HG02981 (cell line): ENCODE data around the gene FOXP1.

Experiments used
- ATAC-seq: cut with Tn5 transposase; IDR thresholded peaks from one replicate; pipeline ENCODE4 v1.9.1; 2021; ENCODE audit warnings: mild to moderate bottlenecking, moderate library complexity; ENCODE audit not compliant: unreplicated experiment

Gene FOXP1

DNA sequence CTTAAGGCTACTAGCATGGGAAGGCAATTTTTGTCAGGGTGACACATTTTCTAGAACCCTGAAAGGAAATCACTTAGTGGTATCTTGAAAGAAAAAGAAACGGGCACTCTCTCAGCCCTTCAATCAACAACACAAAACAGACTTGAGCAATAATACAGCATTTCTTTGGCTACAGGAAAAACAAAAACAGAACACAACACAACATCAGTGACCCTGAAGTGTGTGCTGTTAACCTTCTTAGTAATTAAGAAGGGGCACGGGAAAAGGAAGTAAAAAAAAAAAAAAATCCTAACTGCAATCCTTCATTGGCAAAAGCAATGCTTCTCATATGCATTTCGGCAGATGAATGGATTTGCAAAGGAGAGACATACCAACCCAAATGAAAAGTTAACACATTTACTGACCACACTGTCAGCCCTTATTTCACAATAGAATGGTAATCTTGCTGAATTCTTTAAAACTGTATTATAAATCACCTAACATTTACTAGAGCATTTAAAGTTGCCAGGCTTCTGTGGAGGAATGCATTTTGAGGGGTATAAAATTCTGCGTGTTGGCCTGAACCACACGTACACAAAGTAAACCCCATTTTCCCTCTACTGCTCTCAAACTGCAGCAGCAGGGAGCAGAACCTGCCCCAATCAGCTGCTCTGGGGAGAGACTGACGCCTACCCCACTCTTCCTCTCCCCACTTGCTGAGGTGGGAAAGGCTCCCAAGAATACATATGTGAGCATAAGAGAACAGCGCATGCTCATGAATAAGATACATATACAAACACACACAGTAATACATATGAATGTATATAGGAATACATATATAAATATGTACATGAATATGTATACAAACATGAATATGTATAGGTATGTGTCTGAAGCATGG is 198.5 kb downstream of the FOXP1 start:
- ATAC-seq = no peak

DNA sequence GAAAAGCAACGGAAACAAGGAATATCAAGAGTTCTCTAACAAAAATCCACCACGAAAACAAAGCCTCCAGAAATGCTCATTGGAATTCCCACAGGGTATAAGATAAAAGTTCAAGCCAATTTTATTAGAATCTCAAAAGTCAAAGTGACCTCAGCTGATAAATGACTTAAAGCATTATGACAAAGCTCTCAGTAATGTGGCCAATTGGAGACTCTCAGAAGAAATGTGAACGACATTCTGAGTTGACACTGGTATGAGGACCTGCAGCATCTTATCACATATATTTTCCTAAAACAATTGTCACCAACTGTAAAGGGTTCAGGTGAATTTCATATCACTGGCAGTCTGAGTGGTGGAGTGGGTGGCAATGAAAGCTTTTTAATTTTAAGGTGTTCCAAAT is 199.1 kb downstream of the FOXP1 start:
- ATAC-seq = no peak

DNA sequence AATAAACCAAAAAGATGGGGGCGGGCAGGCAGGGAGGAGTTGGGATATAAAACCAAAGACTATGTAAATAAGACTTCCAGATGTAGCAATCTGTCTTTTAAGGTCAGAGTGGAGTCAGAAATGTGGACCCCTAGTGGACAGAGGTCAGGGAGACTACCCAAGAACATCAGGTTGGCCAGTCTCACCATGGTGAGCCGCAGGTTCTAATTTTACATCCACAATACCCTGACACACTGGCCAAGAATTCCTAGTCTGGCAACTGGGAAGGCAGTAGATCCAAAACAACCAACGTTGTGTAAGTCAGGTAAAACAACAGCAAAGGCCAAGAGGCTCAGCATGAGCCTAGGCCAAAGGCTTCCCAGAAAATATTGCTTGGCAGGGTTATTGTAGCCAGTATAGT is 203.4 kb downstream of the FOXP1 start:
- ATAC-seq = no peak

DNA sequence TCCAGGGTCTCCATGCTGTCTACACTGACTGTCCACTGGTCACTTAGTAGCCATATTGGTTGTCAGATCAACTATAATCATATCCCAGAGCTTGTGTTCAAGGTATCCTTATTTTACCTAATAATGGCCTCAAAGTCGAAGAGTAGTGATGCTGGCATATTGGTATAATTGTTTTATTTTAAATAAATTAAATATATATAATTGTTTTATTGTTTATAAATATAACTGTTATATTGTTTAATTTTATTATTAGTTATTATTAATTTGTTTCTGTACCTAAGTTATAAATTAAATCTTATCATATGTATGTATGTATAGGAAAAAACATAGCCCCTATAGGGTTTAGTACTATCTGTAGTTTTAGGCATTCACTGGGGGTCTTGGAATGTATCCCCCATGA is 205.0 kb downstream of the FOXP1 start:
- no peak for ATAC-seq

DNA sequence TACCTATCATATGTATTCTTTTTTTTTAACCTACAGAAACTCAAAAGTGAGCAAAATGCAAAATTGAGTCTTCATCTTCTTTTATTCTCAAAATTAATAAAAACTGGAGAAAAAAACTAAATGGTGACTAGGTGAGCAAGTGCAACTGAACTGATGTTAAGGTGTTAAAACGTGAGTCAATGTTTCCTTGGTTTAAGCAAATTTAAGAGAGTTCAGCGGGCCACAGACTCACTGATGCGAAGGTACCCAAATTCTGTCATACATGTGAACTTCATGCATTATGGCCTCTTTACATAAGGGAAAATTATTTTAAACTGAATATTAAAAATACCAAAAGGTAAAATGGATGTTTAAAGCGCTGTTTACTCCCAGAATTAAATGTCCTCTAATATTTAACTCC is 206.6 kb downstream of the FOXP1 start:
- peak; percentile 63 for ATAC-seq

DNA sequence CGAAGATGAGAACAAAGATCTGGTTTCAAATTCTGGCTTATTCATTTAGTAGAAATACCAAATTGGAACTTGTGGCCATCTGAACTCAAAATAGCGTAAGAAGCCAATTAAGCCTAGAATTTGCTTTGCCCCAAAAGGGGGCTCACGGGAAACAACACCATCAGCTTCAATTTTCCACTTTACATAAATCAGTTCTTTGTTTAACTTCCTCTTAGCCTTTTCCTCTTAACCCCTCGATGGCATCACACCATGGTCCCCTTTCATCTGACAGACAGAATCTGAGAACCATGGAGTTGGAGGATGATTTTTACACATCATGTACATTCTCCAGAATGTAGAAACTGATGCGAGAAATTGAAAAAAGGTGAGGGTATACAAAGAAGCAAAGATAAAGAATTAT is 207.0 kb downstream of the FOXP1 start:
- ATAC-seq = no peak

DNA sequence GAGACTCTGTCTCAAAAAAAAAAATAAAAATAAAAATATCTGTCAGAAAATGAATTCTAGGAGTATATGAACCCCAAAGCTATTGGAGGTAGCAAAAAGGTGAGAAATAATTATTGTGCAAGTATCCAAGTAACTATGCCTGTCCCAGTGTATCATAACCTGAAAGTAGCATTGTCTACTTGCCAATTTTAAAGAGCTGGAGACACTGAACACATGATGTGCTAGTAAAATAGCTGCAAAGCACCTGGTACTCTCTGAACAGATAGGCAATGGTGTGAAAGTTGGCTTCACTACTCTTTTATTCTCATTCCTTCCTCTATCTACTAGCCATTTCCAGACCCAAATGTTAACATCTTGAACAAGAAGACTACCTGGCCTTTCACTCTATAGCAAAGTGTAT is 208.9 kb downstream of the FOXP1 start:
- no peak for ATAC-seq

DNA sequence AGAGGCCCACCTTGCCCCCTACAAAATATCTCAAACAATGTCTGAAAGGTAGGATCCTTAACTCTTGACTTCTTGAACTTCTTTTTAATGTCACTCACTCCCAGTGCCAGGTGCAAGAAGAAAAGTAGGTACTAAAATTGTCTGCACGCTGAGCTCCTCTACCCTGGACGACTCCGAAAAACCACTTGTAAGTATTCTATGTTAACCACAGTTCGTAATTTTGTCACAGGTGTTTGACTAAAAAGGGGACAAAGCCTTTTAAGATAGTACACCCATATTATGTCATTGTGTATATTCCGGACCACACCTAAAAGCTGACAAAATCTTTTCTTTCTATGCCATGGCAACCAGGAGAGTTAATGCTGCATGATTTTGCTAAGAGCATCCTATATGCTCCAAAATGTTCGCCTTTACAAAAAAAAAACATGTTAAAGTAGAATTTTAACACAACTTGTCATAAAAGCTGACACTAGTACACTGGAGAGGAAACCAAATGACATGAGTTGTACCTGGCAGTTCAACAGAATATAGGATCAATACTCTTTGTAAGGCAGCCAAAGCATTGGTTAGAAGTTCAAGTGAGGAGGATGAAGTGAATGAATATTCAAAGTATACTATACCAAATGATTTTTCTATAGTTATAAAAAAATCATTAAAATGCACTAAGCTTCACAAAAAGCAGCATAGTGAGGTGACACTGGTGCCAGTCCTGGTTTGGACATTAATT is 210.5 kb downstream of the FOXP1 start:
- ATAC-seq = no peak

DNA sequence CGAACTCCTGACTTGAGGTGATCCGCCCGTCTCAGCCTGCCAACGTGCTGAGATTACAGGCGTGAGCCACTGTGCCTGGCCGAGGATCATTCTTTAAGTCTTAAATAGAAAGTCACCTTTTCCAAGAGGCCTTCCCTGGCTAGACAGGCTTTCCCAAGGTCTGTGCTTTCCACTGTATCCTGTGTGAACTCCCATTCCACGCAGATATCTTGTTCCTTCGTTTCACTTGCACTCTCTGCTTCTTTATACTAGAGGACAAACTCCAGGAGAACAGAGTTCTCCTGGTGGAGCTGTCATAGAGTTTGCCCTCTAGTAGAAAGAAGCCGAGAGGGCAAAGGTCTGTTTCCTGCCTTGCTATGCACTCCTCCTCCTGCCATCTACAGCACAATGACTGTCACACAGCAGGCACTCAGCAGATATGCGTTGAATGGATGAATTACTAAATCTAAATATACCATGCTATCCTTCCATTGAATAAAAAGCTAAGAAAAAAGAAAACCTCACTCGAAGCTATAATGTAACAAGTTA is 211.2 kb downstream of the FOXP1 start:
- no peak for ATAC-seq

DNA sequence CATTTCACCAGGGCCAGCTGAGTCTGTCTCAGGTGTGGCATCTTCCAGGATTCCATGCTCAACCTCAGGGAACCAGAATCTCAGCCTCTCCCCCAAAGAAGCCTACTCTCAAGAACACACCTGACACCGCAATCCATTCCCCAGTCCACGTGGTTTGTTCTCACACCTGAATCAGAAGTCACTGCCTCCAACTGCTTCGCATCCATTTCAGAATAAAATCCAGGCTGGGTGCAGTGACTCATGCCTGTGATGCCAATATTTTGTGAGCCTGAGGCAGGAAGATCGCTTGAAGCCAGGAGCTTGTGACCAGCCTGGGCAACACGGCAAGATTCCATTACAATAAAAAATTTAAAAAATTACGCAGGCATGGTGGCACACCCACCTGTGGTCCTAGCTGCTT is 212.2 kb downstream of the FOXP1 start:
- ATAC-seq = no peak

DNA sequence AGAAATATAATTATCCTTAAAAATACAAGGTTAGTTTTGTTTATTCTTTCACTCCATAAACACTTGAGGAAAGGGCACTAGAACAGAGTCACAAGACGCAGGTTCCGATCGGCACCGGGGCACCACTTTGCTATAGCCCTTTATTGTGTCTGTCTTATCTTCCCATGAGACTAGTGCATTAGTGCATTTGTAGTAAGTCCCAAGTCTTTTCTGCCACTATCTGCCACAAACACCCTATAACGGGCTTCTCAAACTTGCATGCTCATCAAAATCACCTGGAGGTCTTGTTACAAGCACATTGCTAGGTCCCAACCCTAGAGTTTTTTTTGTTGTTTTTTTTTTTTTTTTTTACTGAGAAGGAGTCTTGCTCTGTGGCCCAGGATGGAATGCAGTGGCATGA is 213.1 kb downstream of the FOXP1 start:
- no peak for ATAC-seq

DNA sequence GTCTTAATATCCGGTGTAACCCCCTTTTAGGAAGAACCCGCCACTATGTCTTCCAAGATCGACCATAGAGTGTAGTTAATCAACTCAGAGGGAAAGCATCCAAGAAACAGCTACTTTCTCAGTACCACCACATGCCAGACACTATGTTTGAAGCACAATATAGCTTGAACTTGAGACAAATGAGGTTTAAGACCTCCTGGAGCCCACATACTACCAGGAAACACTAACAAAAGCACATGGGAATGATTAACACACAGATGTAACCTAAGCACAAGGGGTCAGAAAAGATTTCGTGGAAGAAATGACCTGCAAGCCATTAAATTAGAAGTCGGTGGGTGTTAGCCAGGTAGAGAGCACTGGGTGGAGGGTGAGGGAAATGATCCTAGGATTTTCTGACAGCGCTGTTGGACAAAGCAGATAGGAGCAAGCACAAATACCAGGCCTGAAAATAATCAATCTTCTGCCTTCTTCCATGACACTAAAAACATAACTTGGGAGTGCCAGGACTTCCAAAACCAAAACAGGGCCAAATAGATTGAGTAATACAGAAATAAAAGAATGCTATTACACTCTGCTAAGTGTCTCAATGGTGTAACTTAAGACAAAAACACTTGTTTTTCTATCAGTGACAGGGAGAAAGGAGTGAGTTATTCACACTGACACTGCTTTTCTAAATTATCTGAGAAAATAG is 213.7 kb downstream of the FOXP1 start:
- ATAC-seq = no peak

DNA sequence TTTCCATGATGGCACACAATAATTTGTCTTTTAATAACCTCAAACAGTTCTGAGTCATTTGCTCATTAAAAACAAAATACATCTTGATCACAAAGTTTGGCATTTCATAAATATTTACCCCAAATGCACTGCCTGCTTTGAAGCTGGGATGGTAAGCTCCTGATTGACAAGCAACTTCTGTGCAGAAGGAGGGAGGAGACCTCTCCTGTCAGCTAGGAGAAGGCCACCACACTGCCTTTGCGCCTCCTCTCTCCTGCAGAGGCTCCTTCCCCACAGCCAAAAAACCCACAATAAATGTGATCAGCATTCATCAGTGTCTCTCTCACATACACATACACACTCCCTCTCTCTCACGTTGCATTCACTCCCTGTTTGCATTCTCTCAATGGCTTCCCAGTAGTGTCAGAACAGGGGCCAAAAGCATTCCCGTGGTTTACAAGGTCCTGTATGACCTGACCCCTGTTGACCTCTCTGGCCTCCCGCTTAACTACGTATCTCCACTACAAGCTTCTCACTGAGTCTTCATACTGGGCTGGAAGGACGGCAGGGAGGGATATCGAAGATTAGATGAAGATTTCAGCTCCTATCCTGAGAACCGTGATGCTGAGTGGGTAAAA is 216.4 kb downstream of the FOXP1 start:
- no peak for ATAC-seq

DNA sequence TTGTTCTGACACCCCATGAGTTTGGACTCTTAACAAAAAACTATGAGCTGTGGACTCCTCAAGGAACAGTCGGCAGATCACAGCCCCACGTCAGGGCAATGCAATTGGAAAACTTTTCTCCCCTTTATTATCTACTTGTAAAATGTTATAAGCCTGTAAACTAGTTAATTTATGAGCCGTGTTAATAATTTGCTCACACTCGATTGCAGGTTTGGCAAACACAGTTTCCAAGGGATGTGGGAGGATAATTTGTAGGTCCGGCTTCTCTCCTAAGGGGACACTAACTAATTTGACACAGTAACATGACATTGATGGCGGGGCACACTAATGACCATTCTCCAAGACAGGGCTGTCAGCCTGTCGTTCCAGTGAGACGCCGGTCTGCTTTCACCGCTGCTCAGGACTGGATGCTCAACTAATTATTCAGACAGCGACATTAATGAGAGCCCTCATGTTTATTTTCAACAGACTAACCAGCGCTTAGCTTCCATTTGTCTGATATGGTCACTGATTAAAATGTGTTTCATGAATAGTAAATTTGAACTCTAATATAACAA is 222.1 kb downstream of the FOXP1 start:
- ATAC-seq = no peak

DNA sequence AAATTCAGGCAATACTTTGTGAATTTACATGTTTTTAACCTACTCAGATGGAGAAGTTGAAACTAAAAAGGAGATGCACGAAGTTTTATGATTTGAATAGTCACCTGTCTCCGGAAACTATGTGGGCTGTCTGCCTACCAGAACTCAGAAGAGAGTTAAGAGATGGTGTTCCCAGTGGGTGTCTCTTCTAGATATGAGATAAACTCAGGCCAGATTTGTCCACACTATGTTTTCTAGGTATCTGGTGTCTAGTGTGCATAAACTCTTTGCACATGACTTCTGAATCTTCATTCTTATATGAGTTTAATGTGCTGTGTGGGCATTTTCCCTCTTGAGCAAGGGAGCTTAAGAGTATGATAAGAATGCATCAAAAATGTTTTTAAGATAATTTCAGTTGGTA is 222.8 kb downstream of the FOXP1 start:
- peak; percentile 79 for ATAC-seq

DNA sequence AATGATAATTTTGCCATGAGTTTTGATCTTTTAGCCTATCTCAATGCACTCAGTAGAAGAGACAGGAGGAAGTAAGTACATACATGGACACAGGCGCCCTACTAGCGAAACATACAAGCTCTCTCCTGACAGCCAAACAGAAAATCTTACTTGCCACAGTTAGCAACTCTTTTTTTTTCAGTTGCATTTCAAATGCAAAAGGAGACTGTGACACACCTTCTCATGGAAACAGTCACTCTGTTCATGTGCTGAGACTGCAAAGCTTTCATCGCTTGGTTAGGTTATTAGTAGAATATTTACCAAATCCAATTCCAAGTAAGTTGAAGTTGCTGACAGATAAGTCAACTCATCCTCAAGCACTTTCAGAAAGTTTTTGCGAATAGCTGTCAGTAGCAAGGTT is 223.3 kb downstream of the FOXP1 start:
- ATAC-seq = peak; percentile 54

DNA sequence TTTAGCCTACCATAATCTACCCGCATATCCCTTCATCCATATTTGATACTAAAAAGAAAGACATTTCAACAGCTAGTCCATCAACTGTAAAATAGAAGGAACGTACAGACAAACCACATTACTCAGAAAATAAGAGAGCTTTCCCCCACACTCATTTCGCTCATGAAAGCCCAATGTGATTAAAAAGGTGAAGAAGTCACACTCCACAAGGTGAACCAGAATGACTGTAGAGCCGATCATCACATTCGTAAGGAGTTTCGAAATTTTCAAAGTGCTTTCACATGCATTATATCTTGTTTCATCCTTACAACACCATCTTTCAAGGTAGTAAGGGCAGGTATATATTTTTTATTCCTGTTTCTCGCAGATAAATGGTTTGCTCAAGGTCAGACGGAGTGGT is 225.3 kb downstream of the FOXP1 start:
- ATAC-seq = no peak

DNA sequence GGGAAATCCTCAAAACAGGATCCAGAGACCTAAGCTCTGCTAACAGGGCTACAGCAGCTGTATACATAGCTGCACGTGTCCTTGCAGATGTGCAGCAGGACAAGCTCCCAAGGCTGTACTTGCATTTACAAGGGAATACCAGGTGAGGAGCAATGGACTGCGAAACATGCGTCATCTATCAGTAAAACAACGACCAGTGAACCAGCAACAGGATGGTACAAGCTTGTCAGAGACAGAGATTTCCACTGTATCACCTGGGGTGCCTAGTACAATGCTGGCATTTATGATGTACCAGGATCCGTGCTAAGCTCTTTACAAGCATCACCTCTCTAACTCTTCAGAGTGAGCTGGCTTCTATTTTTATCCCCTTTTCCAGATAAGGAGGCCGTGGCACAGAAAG is 227.3 kb downstream of the FOXP1 start:
- ATAC-seq = no peak

DNA sequence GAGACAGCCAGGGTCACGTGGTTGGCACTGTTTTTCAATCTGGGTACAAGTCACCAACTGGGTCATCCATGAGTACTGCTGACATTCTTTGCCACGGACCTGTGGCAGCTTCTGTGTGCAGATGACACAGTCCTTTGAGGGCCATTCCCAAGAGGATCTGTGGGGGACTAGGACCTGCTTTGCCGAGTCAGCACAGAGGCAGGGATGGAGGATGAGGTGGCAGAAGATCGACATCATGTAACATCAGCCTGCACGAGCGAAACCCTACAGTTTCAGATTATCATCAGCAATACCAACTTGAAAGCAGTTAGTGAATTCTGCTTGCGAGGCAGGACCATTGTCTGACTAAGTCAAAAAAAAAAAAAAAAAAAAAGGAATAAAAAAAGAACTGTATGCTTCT is 227.7 kb downstream of the FOXP1 start:
- no peak for ATAC-seq

DNA sequence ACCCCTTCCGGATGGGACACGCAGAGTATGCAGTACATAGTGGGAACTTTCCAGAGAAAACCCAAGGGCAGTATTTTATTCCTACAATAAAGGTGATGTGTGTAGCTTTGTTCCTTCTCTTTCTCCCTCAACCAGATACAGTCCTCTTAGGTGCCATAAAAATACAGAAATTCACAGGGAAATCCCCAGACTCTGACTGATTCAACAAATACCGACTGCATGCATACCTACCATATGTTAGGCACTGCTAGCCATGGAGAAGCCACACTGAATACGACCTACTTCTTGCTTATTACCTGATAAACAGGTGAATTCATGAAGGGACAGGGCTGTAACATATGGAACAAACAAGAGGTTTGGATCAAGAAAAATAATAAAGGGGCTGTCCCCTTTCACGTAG is 228.5 kb downstream of the FOXP1 start:
- ATAC-seq = no peak
